ENCODE data around the gene PSMA2.

The PSMA2 gene

GRCh38 chr7:42939457-42940240 is 7.7 kb upstream of the PSMA2 start:
- DNase-seq: no peak

DNA sequence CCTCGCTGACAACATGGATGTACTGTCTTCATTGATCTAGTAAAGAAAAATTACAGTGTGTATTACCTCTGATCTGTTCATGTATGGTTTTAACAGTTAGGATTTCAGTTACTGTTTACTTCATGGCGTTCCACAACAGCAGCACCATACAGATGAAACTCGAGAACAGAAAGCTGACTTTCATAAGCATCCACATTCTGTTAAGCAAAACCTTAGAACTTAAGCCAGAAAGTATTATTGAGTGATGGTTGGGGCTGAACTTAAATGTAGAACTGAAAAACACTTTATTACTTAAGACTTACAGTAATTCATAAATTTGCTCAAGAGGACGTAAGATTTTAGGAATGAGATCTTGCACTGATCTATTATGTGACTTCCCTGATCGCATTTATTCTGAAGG is 3.9 kb upstream of the PSMA2 start:
- no peak for DNase-seq

DNA sequence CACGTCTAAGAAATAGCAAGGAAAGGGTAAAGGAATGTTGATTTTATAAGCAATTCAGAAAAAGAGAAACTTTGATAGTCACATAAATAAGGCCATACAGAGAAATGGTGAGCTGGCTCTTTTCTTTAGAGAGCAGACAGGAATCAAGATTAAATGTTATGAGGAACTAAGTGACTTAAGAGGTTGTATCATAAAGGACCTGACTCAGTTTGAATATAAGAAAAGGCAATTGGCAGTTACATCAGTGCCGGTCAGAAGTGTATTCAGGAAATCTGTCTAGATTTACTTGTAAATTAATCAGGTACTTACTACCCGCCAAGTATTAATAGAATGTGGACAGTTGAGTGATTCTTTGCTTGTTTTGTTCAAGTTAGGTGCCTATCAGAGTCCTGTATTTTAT is 2.3 kb upstream of the PSMA2 start:
- DNase-seq: no peak

GRCh38 chr7:42932811-42933591 is 1.0 kb upstream of the PSMA2 start:
- no peak for DNase-seq

- no peak for DNase-seq
Observed at GRCh38 chr7:42931447-42931833, 534 bp downstream of the PSMA2 start.

GRCh38 chr7:42930889-42931288 is 1.1 kb downstream of the PSMA2 start:
- no peak for DNase-seq

DNA sequence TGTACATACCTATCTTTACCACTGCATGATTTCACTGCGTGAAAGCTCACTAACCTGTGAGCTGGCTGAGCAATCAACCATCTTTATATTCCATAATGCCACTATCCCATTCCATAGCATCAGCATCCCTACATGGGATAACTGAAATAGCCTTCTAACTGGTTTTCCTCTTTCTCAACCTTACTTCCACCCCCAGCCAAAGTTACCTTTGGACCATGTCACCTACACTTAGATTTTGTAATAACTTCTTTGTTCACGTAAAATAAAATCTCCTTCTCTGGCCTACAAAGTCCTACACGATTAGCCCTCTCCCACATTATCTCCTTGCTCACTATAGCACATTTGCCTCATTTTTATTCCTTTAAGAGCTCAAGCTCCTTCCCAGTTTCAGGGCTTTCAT is 2.5 kb downstream of the PSMA2 start:
- no peak for DNase-seq

- no peak for DNase-seq
Observed at GRCh38 chr7:42928754-42929153, 3.2 kb downstream of the PSMA2 start.

DNA sequence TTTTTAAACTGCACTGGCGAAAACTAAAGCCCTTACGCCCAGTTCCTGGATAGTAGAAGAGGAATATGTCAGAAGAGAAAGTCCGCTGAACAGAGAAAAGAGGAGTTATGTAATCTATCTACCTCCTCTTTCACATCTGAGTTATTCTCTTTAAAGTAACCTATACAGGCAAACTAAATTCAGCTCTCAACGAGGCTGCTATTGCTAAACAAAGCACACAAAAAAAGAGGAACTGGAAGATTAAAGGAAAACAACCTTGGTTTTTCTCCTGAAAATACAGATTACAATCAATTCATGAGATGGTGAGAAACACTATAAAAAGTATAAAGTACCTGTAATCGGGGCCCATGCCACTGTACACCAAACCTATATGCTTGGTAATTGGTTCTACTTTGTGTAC is 5.8 kb downstream of the PSMA2 start:
- no peak for DNase-seq

- DNase-seq: no peak
Observed at GRCh38 chr7:42925630-42926029, 6.3 kb downstream of the PSMA2 start.

DNA sequence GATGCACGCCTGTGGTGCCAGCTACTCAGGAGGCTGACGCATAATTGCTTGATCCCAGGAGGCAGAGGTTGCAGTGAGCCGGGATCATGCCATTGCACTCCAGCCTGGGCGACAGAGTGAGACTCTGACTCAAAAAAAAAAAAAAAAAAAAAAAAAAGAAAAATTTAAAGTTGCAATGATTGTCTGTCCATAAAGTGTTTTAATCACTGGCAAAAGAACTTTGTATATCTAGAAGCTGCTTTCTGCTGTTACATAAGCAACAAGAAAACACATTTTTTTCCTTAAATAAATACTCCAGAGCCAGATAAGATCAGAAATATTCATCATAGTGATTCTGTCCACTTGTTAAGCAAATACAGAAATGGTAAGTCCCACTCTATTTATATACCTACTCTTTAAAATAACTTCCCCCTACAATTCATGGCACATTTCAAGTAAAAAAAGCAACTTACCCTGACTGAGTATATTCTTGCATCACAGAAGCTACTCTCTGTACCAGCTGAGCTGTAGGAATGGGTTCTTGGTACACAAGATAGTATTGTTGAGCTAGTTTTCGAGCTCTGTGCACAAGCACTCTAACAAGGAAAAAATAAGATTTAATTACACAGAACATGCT is 7.6 kb downstream of the PSMA2 start:
- no peak for DNase-seq

DNA sequence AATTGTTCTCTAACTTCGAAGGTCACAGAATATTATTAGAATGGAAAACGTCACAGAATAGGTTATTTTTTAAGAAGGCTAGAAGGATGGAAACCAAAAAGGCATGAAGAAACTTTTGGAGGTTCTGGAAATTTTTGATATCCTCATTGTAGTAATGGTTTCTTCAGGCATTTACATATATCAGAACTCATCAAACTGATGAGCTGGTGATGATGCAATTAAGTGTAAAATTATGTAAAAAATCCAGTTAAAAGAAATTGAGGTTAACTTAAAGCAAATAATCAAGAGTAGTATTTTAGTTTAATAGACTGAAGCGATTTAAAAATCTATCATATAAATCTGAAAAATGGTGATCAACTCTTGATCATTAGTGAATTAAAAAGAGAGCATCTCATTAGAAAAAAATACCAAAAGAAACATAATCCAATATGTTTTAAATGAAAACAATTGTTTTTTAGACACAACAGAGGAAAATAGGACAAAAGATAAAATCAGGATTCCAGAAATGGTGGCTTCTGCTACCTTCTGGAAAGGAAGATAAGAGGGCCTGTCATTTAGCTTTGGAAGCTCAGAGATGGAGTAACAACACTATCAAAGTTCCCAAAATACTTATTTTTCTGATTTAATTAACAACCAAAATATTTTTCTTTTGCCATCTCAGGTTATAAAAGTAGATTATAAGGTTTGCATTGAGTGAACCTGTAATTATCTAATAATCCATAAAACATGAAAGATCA is 9.8 kb downstream of the PSMA2 start:
- DNase-seq: no peak

- DNase-seq: no peak
Observed at GRCh38 chr7:42915356-42915755, 16.6 kb downstream of the PSMA2 start.

GRCh38 chr7:42914421-42915045 is 17.4 kb downstream of the PSMA2 start:
- no peak for DNase-seq

- DNase-seq: no peak
Observed at GRCh38 chr7:42914009-42914408, 18.0 kb downstream of the PSMA2 start.

DNA sequence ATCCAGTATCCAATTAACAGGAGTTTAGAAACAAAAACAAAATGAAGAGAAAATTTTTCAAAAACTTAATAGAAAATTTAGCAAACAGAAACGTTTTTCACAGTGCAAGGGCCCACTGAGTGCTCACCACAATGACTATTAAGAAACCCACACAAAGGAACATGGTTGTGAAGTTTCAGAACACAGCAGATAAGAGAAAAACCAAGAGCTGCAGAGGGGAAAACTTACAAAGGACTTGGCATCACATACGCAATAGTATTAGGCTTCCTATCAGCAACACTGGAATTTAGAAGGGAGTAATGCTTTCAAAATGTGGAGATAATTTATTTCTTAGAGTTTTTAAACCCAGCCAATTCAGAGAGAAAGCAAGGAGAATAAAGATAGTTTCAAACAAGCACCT is 18.4 kb downstream of the PSMA2 start:
- no peak for DNase-seq

GRCh38 chr7:42911454-42912447 is 20.2 kb downstream of the PSMA2 start, which contains the start of gene C7orf25:
C7orf25 (minus strand) TSS chr7:42912070; CDS start chr7:42910900, 1,170 bp downstream.
- peak; percentile 97 for DNase-seq

GRCh38 chr7:42910306-42910705 is 21.7 kb downstream of the PSMA2 start:
- DNase-seq: no peak

GRCh38 chr7:42907316-42907715 is 24.7 kb downstream of the PSMA2 start:
- DNase-seq: no peak

GRCh38 chr7:42906181-42906580 is 25.8 kb downstream of the PSMA2 start:
- DNase-seq: no peak

DNA sequence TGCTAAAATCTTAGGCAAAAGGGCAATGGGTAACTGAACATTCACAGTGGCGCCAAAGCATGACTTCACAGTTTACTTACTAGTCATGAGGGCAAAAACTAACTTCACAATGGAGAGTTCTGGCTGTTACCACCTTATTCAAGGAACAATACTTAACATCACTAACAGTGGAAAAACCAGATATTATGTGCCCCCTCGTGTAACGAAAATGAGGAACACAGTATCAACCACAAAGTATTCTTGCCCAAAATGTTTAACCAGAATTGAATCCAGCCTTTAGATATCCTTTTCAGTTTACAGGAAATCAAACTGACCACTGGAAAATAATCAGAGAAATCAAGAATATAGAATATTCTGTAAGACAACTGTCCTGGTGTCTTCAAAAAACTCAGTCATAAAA is 29.6 kb downstream of the PSMA2 start:
- no peak for DNase-seq

All from left hindlimb (tissue), 1 donor.